Kidney epithelial cell (primary cell): ENCODE results near the gene DOCK3. TPM values are rescaled to one million over a fixed set of nuclear protein-coding genes. Genes with fewer than 3 reads are reported as not detected.
A peak's percentile ranks its signal among the peaks of the same experiment; 100 is the strongest.

Experiments used
- DNase-seq: peaks from one replicate; pipeline ENCODE4 v3.0.0-alpha.2; 2010; ENCODE audit warnings: low read depth
- H3K27me3 ChIP-seq: 2 replicates; pipeline ENCODE4 v1.6.0; 2011; ENCODE audit warnings: low read length; ENCODE audit not compliant: control insufficient read depth, insufficient read depth
- H3K36me3 ChIP-seq: 2 replicates; pipeline ENCODE4 v1.5.1; 2011; ENCODE audit warnings: low read length; ENCODE audit not compliant: control insufficient read depth, insufficient read depth
- H3K4me3 ChIP-seq: 2 replicates; pipeline ENCODE4 v1.5.1; 2011; ENCODE audit warnings: low read depth, mild to moderate bottlenecking, control low read depth, low read length
- CTCF ChIP-seq: IDR thresholded peaks from 2 replicates; pipeline ENCODE4 v1.5.1; 2011; ENCODE audit warnings: mild to moderate bottlenecking, moderate library complexity, low read length, control low read depth, inconsistent platforms; ENCODE audit not compliant: insufficient read depth, poor library complexity, severe bottlenecking
- total RNA-seq: library from RNA; depleted of rRNA; stranded (reverse); fragments of >200 nt; gene quantifications from 2 replicates; pipeline ENCODE4 v1.2.3, GENCODE V29; 2015

DOCK3 gene
- total RNA-seq, 1 donor from 2014 or later, result 1.7 TPM

GRCh38 chr3:51388286-51389029 is 713.7 kb downstream of the DOCK3 start:
- TF ChIP-seq CTCF, result peak; percentile 29
- Histone ChIP-seq H3K27me3 (no peaks in the 10 kb centered on the region), H3K4me3 (no peak overlapping the region), H3K36me3 (peaks cover 11% of the 10 kb centered on the region)
- peak; percentile 25 for DNase-seq

- TF ChIP-seq CTCF, result peak; percentile 92
- H3K4me3 ChIP-seq, result no peak overlapping the region
- no peaks in the 10 kb centered on the region for H3K27me3 ChIP-seq
- no peak for DNase-seq
- H3K36me3 ChIP-seq, result peaks cover 14% of the 10 kb centered on the region
Measured at GRCh38 chr3:51389423-51390183, 714.9 kb downstream of the DOCK3 start.

- TF ChIP-seq CTCF, result no peak
- Histone ChIP-seq H3K36me3 (peaks cover 14% of the 10 kb centered on the region), H3K27me3 (no peaks in the 10 kb centered on the region), H3K4me3 (peak overlapping the region; percentile 35)
- no peak for DNase-seq
Measured at GRCh38 chr3:51390246-51391074, 715.7 kb downstream of the DOCK3 start.

DNA sequence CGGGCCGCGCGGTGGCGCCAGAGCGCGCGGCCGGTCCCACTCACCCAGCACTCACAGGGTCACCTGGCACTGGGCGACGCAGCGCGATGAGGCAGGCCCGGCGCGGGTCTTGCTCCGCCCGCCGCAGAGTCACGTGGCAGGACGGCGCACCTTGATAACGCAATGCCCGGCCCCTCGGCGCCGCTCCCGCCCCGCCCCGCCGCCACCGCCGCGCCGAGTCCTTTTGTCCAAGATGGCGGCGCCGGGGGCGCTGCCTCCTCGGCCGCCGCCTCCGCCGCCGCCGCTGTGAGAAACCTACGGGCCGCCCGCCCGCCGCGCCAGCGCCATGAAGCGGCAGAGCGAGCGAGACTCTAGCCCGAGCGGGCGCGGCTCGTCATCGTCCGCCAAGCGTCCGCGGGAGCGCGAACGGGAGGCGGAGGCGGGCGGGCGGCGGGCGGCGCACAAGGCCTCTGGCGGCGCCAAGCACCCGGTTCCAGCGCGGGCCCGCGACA is 716.4 kb downstream of the DOCK3 start, which contains the start of gene RBM15B:
TSS of gene RBM15B (plus strand) at position 211 of the 491 bp plus-strand sequence. CDS start at position 326, 115 bp downstream.
- Histone ChIP-seq H3K27me3 (no peaks in the 10 kb centered on the region), H3K36me3 (peaks cover 14% of the 10 kb centered on the region), H3K4me3 (peak within 1 kb of the TSS; percentile 65)
- TF ChIP-seq CTCF, result peak; percentile 74
- DNase-seq, result peak; percentile 77

DNA sequence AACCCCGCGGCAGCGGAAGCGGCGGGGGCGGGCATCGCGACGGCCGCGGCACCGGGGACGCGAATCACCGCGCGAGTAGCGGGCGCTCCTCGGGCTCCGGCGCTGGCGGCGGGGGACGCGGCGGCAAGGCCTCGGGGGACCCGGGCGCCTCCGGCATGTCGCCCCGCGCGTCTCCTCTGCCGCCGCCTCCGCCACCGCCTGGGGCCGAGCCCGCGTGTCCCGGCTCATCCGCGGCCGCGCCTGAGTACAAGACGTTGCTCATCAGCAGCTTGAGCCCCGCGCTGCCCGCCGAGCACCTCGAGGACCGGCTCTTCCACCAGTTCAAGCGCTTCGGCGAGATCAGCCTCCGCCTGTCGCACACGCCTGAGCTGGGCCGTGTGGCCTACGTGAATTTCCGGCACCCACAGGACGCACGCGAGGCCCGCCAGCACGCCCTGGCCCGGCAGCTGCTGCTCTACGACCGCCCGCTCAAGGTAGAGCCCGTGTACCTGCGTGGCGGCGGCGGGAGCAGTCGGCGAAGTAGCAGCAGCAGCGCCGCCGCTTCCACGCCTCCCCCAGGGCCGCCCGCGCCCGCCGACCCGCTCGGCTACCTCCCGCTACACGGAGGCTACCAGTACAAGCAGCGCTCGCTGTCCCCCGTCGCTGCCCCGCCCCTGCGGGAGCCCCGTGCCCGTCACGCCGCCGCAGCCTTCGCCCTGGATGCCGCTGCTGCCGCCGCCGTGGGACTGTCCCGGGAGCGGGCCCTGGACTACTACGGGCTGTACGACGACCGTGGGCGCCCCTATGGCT is 717.0 kb downstream of the DOCK3 start:
- no peak for TF ChIP-seq CTCF
- Histone ChIP-seq H3K4me3 (peak overlapping the region; percentile 65), H3K36me3 (peaks cover 14% of the 10 kb centered on the region), H3K27me3 (no peaks in the 10 kb centered on the region)
- DNase-seq, result no peak
